Loucy (cell line): ENCODE data around the gene CENPP.

Experiments
- H2AFZ ChIP-seq: fragments of 200-600 bp; sonication (generic); 2 replicates; pipeline ENCODE4 v1.6.0; 2016; ENCODE audit warnings: antibody characterized with exemption, mild to moderate bottlenecking, low read length, moderate library complexity
- H3F3A ChIP-seq: fragments of 200-600 bp; 2 replicates; pipeline ENCODE4 v1.6.0; 2016; ENCODE audit warnings: antibody characterized with exemption, low read depth, mild to moderate bottlenecking
- H3K27me3 ChIP-seq: fragments of 200-600 bp; sonication (generic); 2 replicates; pipeline ENCODE4 v1.6.1; 2014; ENCODE audit warnings: low read length, mild to moderate bottlenecking; ENCODE audit not compliant: insufficient read depth, poor library complexity, severe bottlenecking
- H3K36me3 ChIP-seq: fragments of 200-600 bp; sonication (generic); 2 replicates; pipeline ENCODE4 v1.6.1; 2016; ENCODE audit warnings: low read length; ENCODE audit not compliant: insufficient read depth
- H3K4me1 ChIP-seq: fragments of 200-600 bp; sonication (generic); 2 replicates; pipeline ENCODE4 v1.5.1; 2014; ENCODE audit warnings: low read length, mild to moderate bottlenecking; ENCODE audit not compliant: insufficient read depth, poor library complexity, severe bottlenecking
- H3K4me2 ChIP-seq: fragments of 200-600 bp; sonication (generic); 2 replicates; pipeline ENCODE4 v1.6.0; 2014; ENCODE audit warnings: antibody characterized with exemption, low read length, low read depth, mild to moderate bottlenecking; ENCODE audit not compliant: poor library complexity, severe bottlenecking
- H3K4me3 ChIP-seq: fragments of 200-600 bp; sonication (generic); 2 replicates; pipeline ENCODE4 v1.5.1; 2014; ENCODE audit warnings: low read length, mild to moderate bottlenecking, mixed read lengths; ENCODE audit not compliant: poor library complexity, severe bottlenecking
- H3K79me2 ChIP-seq: fragments of 200-600 bp; sonication (generic); 2 replicates; pipeline ENCODE4 v1.6.1; 2014; ENCODE audit warnings: low read length; ENCODE audit not compliant: insufficient read depth
- H3K9ac ChIP-seq: fragments of 200-600 bp; sonication (generic); 2 replicates; pipeline ENCODE4 v1.6.0; 2014; ENCODE audit warnings: mild to moderate bottlenecking, low read depth, low read length, moderate library complexity; ENCODE audit not compliant: poor library complexity, severe bottlenecking
- H3K9me2 ChIP-seq: fragments of 200-600 bp; sonication (generic); replicated peaks from 2 replicates; pipeline ENCODE4 v1.6.1; 2016; ENCODE audit warnings: low read depth, low read length, mixed read lengths
- H3K9me3 ChIP-seq: fragments of 200-600 bp; sonication (generic); 2 replicates; pipeline ENCODE4 v1.6.1; 2014; ENCODE audit warnings: mild to moderate bottlenecking, antibody characterized with exemption, low read length, low read depth; ENCODE audit not compliant: insufficient read depth
- H4K20me1 ChIP-seq: fragments of 200-600 bp; sonication (generic); 2 replicates; pipeline ENCODE4 v1.6.0; 2014; ENCODE audit warnings: antibody characterized with exemption, low read length, mild to moderate bottlenecking; ENCODE audit not compliant: insufficient read depth, poor library complexity, severe bottlenecking
- CTCF ChIP-seq: fragments of 200-600 bp; sonication (generic); conservative IDR thresholded peaks from 2 replicates; pipeline ENCODE4 v1.5.1; 2014; ENCODE audit warnings: mild to moderate bottlenecking, antibody characterized with exemption, low read length
- EZH2phosphoT487 ChIP-seq: fragments of 200-600 bp; IDR thresholded peaks from 2 replicates; pipeline ENCODE4 v1.6.1; 2018; ENCODE audit warnings: antibody characterized with exemption, mild to moderate bottlenecking, moderate library complexity, borderline replicate concordance

The CENPP gene

GRCh38 chr9:92658176-92658575 lies 332.4 kb downstream of the CENPP start:
- H3K9me3 ChIP-seq = no peaks in the 10 kb centered on the region
- no peak overlapping the region for H3K4me3 ChIP-seq
- TF ChIP-seq EZH2phosphoT487 = no peak
- TF ChIP-seq CTCF = no peak
- no peaks in the 10 kb centered on the region for H3K9me2 ChIP-seq
- no peaks in the 10 kb centered on the region for H3F3A ChIP-seq
- H3K36me3 ChIP-seq = peaks cover 38% of the 10 kb centered on the region; the same call in 1 of the 2 replicates
- H3K79me2 ChIP-seq = peaks cover 47% of the 10 kb centered on the region; the same call in 1 of the 2 replicates
- H2AFZ ChIP-seq = no peak overlapping the region
- H4K20me1 ChIP-seq = peaks cover 5% of the 10 kb centered on the region
- H3K9ac ChIP-seq = no peak overlapping the region
- no peak overlapping the region for H3K4me2 ChIP-seq
- H3K4me1 ChIP-seq = peaks cover 8% of the 10 kb centered on the region
- H3K27me3 ChIP-seq = no peaks in the 10 kb centered on the region

- Histone ChIP-seq H3K27me3 (no peaks in the 10 kb centered on the region), H3K4me1 (peaks cover 8% of the 10 kb centered on the region), H2AFZ (no peak overlapping the region), H3K9me2 (no peaks in the 10 kb centered on the region), H3K4me2 (no peak overlapping the region), H3K4me3 (no peak overlapping the region), H3F3A (no peaks in the 10 kb centered on the region), H3K36me3 (peaks cover 34% of the 10 kb centered on the region; the same call in 1 of the 2 replicates), H4K20me1 (peaks cover 5% of the 10 kb centered on the region), H3K79me2 (peaks cover 52% of the 10 kb centered on the region; the same call in 1 of the 2 replicates), H3K9me3 (no peaks in the 10 kb centered on the region), H3K9ac (no peak overlapping the region)
- TF ChIP-seq CTCF (no peak), EZH2phosphoT487 (no peak)
Measured at GRCh38 chr9:92658611-92659010, 332.9 kb downstream of the CENPP start.

- no peaks in the 10 kb centered on the region for H3F3A ChIP-seq
- H2AFZ ChIP-seq = no peak overlapping the region
- H3K27me3 ChIP-seq = no peaks in the 10 kb centered on the region
- peaks cover 10% of the 10 kb centered on the region for H4K20me1 ChIP-seq
- no peak for TF ChIP-seq CTCF
- TF ChIP-seq EZH2phosphoT487 = no peak
- no peak overlapping the region for H3K9ac ChIP-seq
- peaks cover 28% of the 10 kb centered on the region; the same call in 1 of the 2 replicates for H3K36me3 ChIP-seq
- peaks cover 12% of the 10 kb centered on the region for H3K4me1 ChIP-seq
- no peak overlapping the region for H3K4me2 ChIP-seq
- H3K9me2 ChIP-seq = no peaks in the 10 kb centered on the region
- H3K79me2 ChIP-seq = peaks cover 61% of the 10 kb centered on the region; the same call in 1 of the 2 replicates
- H3K4me3 ChIP-seq = no peak overlapping the region
- H3K9me3 ChIP-seq = no peaks in the 10 kb centered on the region
Measured at GRCh38 chr9:92659601-92660000, 333.8 kb downstream of the CENPP start.
